ENCODE measurements around the gene ABLIM2.

ABLIM2 gene

GRCh38 chr4:8019396-8020365 lies 138.9 kb downstream of the ABLIM2 start:
- DNase-seq: no peak

- no peak for DNase-seq
Measured at GRCh38 chr4:8016527-8016926, 142.1 kb downstream of the ABLIM2 start.

- DNase-seq: no peak
Measured at GRCh38 chr4:8015512-8015911, 143.1 kb downstream of the ABLIM2 start.

- DNase-seq: no peak
Measured at GRCh38 chr4:8013976-8014726, 144.5 kb downstream of the ABLIM2 start.

GRCh38 chr4:8012517-8012916 lies 146.1 kb downstream of the ABLIM2 start:
- DNase-seq: no peak

GRCh38 chr4:8010618-8011017 lies 148.0 kb downstream of the ABLIM2 start:
- no peak for DNase-seq

- no peak for DNase-seq
Measured at GRCh38 chr4:8009710-8010511, 148.7 kb downstream of the ABLIM2 start.

- DNase-seq: no peak
Measured at GRCh38 chr4:8009097-8009496, 149.5 kb downstream of the ABLIM2 start.

- no peak for DNase-seq
Measured at GRCh38 chr4:8008391-8008790, 150.2 kb downstream of the ABLIM2 start.

- DNase-seq: no peak
Measured at GRCh38 chr4:8007581-8007980, 151.0 kb downstream of the ABLIM2 start.

GRCh38 chr4:8006471-8006870 lies 152.1 kb downstream of the ABLIM2 start:
- DNase-seq: no peak

- DNase-seq: no peak
Measured at GRCh38 chr4:8005814-8006215, 152.8 kb downstream of the ABLIM2 start.

GRCh38 chr4:8005033-8005808 lies 153.4 kb downstream of the ABLIM2 start:
- DNase-seq: no peak

GRCh38 chr4:8004066-8004465 lies 154.5 kb downstream of the ABLIM2 start:
- no peak for DNase-seq

- DNase-seq: no peak
Measured at GRCh38 chr4:8002525-8003309, 155.9 kb downstream of the ABLIM2 start.

GRCh38 chr4:8001564-8002355 lies 156.9 kb downstream of the ABLIM2 start:
- DNase-seq: no peak

GRCh38 chr4:8000721-8001491 lies 157.7 kb downstream of the ABLIM2 start:
- no peak for DNase-seq

GRCh38 chr4:8000247-8000646 lies 158.4 kb downstream of the ABLIM2 start:
- DNase-seq: no peak

GRCh38 chr4:7999695-8000094 lies 158.9 kb downstream of the ABLIM2 start:
- no peak for DNase-seq

- DNase-seq: no peak
Measured at GRCh38 chr4:7999279-7999678, 159.3 kb downstream of the ABLIM2 start.

Data from activated gamma-delta T cell treated with Interleukin-2 at 50 U/mL for 16 hours (primary cell).